ENCODE data around the gene BTNL9.
"Not testable (repeated sequence)": the region's sequence is repeated elsewhere in the genome, so short reads cannot be mapped to it uniquely, and the experiment has no call there.

The BTNL9 gene

DNA sequence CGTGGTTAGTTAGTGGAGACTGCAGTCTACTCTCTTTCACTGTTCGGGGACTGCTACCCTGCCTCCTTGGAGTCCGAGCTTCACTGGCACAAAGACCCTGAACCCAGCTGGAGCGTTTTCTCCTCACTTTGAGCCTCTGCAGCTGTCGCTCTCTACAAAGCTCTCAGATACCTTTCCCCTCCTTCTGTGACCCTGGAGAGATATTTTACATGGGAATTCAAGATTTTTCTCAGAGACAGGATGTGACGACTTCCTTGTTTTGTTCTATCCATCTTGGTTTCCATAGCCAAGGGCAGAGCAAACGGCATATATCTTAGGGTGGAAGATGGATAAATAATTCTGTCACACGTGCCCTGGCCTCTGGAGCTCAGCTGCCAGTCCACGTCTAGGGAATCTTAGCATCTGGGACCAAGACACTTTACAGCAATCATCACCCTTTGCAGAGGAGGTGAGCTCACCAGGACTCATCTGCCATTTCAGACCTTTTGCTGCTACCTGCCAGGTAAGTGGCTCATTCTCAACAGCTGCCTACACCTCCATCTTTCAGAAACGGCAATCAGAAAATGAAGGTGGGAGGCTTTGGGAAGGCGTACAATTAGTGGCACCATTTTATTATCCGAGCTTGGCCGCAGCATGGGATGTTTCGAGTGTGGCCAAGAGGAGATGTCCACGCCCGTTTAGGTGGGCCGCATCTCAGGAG is at the start of gene BTNL9:
TSS of gene BTNL9 (plus strand) at position 336 of the 700 bp plus-strand sequence. CDS start 5,224 bp downstream, outside the sequence.
- intact Hi-C loops (cut with micrococcal nuclease) = no loop called here
- no peaks in the 10 kb centered on the region for H3K4me1 Mint-ChIP-seq (ENCODE audit: low read depth)
- no peak within 1 kb of the TSS for H3K27ac Mint-ChIP-seq

DNA sequence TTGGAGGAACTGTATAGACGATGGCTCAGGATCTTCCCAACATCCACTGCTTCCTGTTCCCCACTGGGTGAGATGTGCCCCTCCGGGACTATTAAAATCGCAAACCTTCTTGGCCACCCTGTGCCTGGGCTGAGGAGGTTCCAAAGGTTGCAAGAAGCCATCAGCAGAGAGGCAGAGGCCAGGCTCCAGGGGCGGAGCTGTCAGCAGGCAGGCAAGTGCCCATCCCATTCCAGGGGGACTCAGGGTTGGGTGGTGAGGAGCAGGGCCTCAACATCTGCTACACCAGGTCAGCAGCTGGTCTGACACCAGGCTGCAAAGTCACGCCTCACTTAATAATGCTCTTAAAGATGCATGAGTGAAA is 49.2 kb upstream of the BTNL9 start:
- Mint-ChIP-seq H3K27ac (no peak overlapping the region), H3K36me3 (ENCODE audit: low read depth) (no peaks in the 10 kb centered on the region), H3K27me3 (peaks cover 10% of the 10 kb centered on the region), H3K4me1 (ENCODE audit: low read depth) (no peaks in the 10 kb centered on the region), H3K9me3 (peaks cover 9% of the 10 kb centered on the region), H3K4me3 (no peak overlapping the region)
- intact Hi-C loops (cut with micrococcal nuclease) = no loop called here

More for the DNA sequence above, at the start of gene BTNL9:
- Mint-ChIP-seq H3K9me3 (no peaks in the 10 kb centered on the region), H3K4me3 (no peak within 1 kb of the TSS), H3K36me3 (ENCODE audit: low read depth) (no peaks in the 10 kb centered on the region), H3K27me3 (peaks cover 25% of the 10 kb centered on the region)

DNA sequence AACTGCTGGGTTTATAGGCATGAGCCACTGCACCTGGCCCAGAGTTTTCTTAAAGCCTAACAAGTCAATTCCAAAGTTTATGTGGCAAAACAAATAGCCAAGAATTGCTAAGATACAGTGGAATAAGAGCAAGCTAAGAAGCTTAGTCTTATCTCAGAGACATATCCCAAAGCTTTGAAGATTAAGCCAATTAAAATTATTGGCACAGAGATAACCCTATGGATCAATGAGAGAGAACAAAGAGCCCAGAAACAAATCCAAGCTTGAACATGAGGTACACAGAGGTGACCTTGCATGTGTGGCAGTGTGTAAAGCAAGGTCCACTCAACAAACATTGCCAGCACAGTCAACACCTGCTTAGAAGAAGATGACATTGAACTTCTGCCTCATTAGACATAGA is 38.1 kb upstream of the BTNL9 start:
- H3K36me3 Mint-ChIP-seq (ENCODE audit: low read depth) = no peaks in the 10 kb centered on the region
- H3K27me3 Mint-ChIP-seq = peaks cover 3% of the 10 kb centered on the region
- peaks cover 7% of the 10 kb centered on the region for H3K4me1 Mint-ChIP-seq (ENCODE audit: low read depth)
- no peak overlapping the region for H3K27ac Mint-ChIP-seq
- intact Hi-C loops (cut with micrococcal nuclease) = no loop called here
- H3K9me3 Mint-ChIP-seq = no peaks in the 10 kb centered on the region
- no peak overlapping the region for H3K4me3 Mint-ChIP-seq

- Mint-ChIP-seq H3K4me3 (no peak overlapping the region), H3K9me3 (no peaks in the 10 kb centered on the region), H3K27ac (no peak overlapping the region), H3K4me1 (ENCODE audit: low read depth) (peaks cover 7% of the 10 kb centered on the region), H3K27me3 (peaks cover 5% of the 10 kb centered on the region), H3K36me3 (ENCODE audit: low read depth) (no peaks in the 10 kb centered on the region)
- intact Hi-C loops (cut with micrococcal nuclease) = loop anchor here (2.0 kb wide), 1 partner anchor 59 kb away; no protein-coding TSS in a partner anchor
These were observed 34.3 kb upstream of the BTNL9 start for GRCh38 chr5:181005791-181006190.

- no peaks in the 10 kb centered on the region for H3K9me3 Mint-ChIP-seq
- intact Hi-C loops (cut with micrococcal nuclease) = no loop called here
- peaks cover 10% of the 10 kb centered on the region for H3K27me3 Mint-ChIP-seq
- H3K4me3 Mint-ChIP-seq = no peak overlapping the region
- no peaks in the 10 kb centered on the region for H3K36me3 Mint-ChIP-seq (ENCODE audit: low read depth)
- no peak overlapping the region for H3K27ac Mint-ChIP-seq
- H3K4me1 Mint-ChIP-seq (ENCODE audit: low read depth) = peaks cover 7% of the 10 kb centered on the region
These were observed 31.9 kb upstream of the BTNL9 start for GRCh38 chr5:181008136-181008535.

DNA sequence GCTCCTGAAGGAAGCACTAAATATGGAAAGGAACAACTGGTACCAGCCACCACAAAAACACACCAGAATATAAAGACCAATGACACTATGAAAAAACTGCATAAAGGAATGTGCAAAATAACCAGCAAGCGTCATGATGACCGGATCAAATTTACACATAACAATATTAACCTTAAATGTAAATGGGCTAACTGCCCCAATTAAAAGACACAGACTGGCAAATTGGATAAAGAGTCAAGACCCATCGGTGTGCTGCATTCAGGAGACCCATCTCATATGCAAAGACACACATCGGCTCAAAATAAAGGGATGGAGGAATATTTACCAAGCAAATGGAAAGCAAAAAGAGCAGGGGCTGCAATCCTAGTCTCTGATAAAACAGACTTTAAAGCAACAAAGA is 30.0 kb upstream of the BTNL9 start:
- H3K4me3 Mint-ChIP-seq; H3K27ac Mint-ChIP-seq; H3K27me3 Mint-ChIP-seq; intact Hi-C loops (cut with micrococcal nuclease); H3K4me1 Mint-ChIP-seq (ENCODE audit: low read depth); H3K36me3 Mint-ChIP-seq (ENCODE audit: low read depth); H3K9me3 Mint-ChIP-seq: not testable (repeated sequence)

DNA sequence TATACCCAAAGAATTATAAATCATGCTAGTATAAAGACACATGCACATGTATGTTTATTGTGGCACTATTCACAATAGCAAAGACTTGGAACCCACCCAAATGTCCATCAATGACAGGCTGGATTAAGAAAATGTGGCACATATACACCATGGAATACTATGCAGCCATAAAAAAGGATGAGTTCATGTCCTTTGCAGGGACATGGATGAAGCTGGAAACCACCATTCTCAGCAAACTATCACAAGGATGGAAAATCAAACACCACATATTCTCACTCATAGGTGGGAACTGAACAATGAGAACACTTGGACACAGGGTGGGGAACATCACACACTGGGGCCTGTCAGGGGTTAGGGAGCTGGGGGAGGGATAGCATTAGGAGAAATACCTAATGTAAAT is 25.4 kb upstream of the BTNL9 start:
- intact Hi-C loops (cut with micrococcal nuclease); H3K9me3 Mint-ChIP-seq; H3K4me3 Mint-ChIP-seq; H3K27ac Mint-ChIP-seq; H3K27me3 Mint-ChIP-seq; H3K36me3 Mint-ChIP-seq (ENCODE audit: low read depth); H3K4me1 Mint-ChIP-seq (ENCODE audit: low read depth): not testable (repeated sequence)

DNA sequence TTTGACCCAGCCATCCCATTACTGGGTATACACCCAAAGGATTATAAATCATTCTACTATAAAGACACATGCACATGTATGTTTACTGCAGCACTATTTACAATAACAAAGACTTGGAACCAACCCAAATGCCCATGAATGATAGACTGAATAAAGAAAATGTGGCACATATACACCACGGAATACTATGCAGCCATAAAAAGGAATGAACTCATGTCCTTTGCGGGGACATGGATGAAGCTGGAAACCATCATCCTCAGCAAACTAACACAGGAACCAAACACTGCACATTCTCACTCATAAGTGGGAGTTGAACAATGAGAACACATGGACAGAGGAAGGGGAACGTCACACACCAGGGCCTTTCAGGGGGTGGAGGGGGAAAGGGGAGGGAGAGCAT is 22.6 kb upstream of the BTNL9 start:
- H3K4me1 Mint-ChIP-seq (ENCODE audit: low read depth); H3K4me3 Mint-ChIP-seq; H3K36me3 Mint-ChIP-seq (ENCODE audit: low read depth); intact Hi-C loops (cut with micrococcal nuclease); H3K27ac Mint-ChIP-seq; H3K27me3 Mint-ChIP-seq: not testable (repeated sequence)
- peaks cover 31% of the 10 kb centered on the region for H3K9me3 Mint-ChIP-seq

DNA sequence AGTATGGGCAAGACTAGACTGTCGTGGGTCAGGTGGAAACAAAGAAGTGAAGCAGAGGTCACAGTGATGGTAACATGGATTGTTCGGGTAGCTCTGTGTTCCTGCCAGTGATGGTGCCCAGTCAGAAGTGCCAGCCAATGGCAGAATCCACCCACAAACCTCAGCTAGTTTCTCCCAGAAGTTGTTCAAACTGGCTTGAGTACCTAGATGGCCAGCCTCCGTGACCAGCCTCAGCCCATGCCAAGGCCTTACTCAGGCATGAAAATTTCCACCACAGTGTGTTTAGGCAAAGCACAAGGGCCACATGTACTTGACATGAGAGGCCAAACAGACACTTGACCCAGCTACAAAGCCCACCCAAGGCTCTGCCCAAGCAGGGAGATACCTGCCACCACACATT is 19.4 kb upstream of the BTNL9 start:
- peaks cover 49% of the 10 kb centered on the region for H3K9me3 Mint-ChIP-seq
- H3K4me1 Mint-ChIP-seq (ENCODE audit: low read depth) = no peaks in the 10 kb centered on the region
- no peak overlapping the region for H3K4me3 Mint-ChIP-seq
- H3K27me3 Mint-ChIP-seq = peaks cover 5% of the 10 kb centered on the region
- H3K36me3 Mint-ChIP-seq (ENCODE audit: low read depth) = no peaks in the 10 kb centered on the region
- H3K27ac Mint-ChIP-seq = no peak overlapping the region
- intact Hi-C loops (cut with micrococcal nuclease) = no loop called here

DNA sequence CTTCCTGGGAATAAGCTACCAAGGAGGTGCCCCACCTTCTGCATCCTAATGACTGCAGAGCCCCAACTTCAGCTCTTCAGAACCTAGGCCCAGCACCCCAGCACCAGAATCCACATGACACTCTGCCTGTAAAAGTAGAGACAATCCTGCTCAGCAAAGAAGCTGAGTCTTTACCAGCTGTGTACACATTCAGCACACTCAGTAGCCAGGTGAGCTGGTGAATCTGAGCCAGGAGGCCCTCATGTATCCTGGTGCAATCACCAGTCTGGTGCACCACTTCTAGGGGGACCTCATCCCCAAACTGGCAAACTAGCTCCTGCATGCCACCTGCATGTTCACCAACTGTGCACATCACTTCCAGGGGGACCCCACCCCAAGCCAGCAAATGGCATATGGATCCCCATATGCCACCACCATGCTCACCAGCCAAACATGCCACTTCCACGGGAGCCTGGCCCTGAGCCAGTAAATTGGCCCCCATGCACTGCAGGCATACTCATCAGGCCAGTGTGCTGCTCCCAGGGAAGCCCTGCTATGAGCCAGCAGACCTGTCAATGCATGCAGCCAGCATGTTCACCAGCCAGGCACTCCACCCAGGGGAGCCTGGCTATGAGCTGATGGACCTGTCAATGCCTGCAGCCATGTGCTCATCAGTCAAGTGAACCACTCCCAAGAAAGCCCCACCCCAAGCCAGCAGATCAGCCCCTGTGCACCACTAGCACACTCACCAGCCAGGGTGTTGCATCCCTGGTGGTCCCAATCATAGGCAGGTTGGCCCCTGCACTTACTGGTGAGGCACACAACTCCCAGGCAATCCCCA is 15.6 kb upstream of the BTNL9 start:
- no peaks in the 10 kb centered on the region for H3K36me3 Mint-ChIP-seq (ENCODE audit: low read depth)
- H3K27ac Mint-ChIP-seq = no peak overlapping the region
- no peak overlapping the region for H3K4me3 Mint-ChIP-seq
- peaks cover 48% of the 10 kb centered on the region for H3K9me3 Mint-ChIP-seq
- H3K4me1 Mint-ChIP-seq (ENCODE audit: low read depth) = no peaks in the 10 kb centered on the region
- H3K27me3 Mint-ChIP-seq = peaks cover 4% of the 10 kb centered on the region
- intact Hi-C loops (cut with micrococcal nuclease) = no loop called here

DNA sequence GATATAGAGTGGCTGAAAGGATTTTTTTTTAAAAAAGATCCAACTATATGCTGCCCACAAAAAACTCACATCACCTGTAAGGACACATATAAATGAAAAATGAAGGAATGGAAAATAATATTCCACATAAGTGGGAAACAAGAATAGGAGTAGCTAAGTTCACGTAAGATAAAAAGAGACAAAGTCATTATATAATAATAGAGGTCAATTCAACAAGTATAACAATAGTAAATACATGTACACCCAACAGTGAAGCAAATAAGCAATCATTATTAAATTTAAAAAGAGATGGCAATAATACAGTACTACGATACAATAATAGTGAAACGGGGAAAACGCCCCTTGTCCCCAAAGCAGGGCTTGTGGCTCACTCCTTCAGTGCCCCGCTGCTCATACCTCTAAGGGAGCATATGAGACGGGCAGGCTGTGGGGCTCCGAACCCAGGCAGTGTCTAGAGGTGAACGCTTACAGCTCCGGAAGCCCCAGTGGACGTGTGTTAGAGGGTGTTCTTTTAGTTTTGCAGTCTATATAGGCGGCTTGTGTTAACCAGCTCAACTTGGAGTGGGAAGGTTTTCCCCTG is 12.5 kb upstream of the BTNL9 start:
- H3K36me3 Mint-ChIP-seq (ENCODE audit: low read depth) = no peaks in the 10 kb centered on the region
- peaks cover 27% of the 10 kb centered on the region for H3K9me3 Mint-ChIP-seq
- no peak overlapping the region for H3K4me3 Mint-ChIP-seq
- H3K27me3 Mint-ChIP-seq = peaks cover 7% of the 10 kb centered on the region
- no peaks in the 10 kb centered on the region for H3K4me1 Mint-ChIP-seq (ENCODE audit: low read depth)
- H3K27ac Mint-ChIP-seq = no peak overlapping the region
- intact Hi-C loops (cut with micrococcal nuclease) = no loop called here

GRCh38 chr5:181028032-181028819 is 11.8 kb upstream of the BTNL9 start:
- peaks cover 20% of the 10 kb centered on the region for H3K9me3 Mint-ChIP-seq
- H3K4me3 Mint-ChIP-seq = no peak overlapping the region
- H3K36me3 Mint-ChIP-seq (ENCODE audit: low read depth) = no peaks in the 10 kb centered on the region
- no peaks in the 10 kb centered on the region for H3K4me1 Mint-ChIP-seq (ENCODE audit: low read depth)
- H3K27ac Mint-ChIP-seq = no peak overlapping the region
- peaks cover 7% of the 10 kb centered on the region for H3K27me3 Mint-ChIP-seq
- intact Hi-C loops (cut with micrococcal nuclease) = no loop called here

- H3K27ac Mint-ChIP-seq = no peak overlapping the region
- peaks cover 7% of the 10 kb centered on the region for H3K27me3 Mint-ChIP-seq
- H3K9me3 Mint-ChIP-seq = peaks cover 5% of the 10 kb centered on the region
- intact Hi-C loops (cut with micrococcal nuclease) = no loop called here
- no peak overlapping the region for H3K4me3 Mint-ChIP-seq
- H3K4me1 Mint-ChIP-seq (ENCODE audit: low read depth) = no peaks in the 10 kb centered on the region
- H3K36me3 Mint-ChIP-seq (ENCODE audit: low read depth) = no peaks in the 10 kb centered on the region
These were observed 8.3 kb upstream of the BTNL9 start for GRCh38 chr5:181031716-181032115.

Measured in dendritic cell treated with granulocyte-macrophage colony-stimulating factor and Interleukin-4, amounts not matched to agents 40 ng/mL and 50 ng/mL, for 4 days (primary cell).